Upper lobe of right lung (tissue), 1 donor: ENCODE data around the gene CARD10. TPM values are rescaled to one million over a fixed set of nuclear protein-coding genes. Genes with fewer than 3 reads are reported as not detected.

Experiments used
- ATAC-seq: fragments of 200-7000 bp; cut with Tn5 transposase; one replicate; pipeline ENCODE4 v1.9.1; 2020; ENCODE audit warnings: mild to moderate bottlenecking, moderate library complexity
- DNase-seq: peaks from one replicate; pipeline ENCODE4 v3.0.0-alpha.2; 2020
- H3K27ac ChIP-seq: fragments of 200-600 bp; one replicate; pipeline ENCODE4 v1.8.0; 2022
- H3K27me3 ChIP-seq: fragments of 200-600 bp; one replicate; pipeline ENCODE4 v1.8.0; 2022; ENCODE audit warnings: mild to moderate bottlenecking
- H3K36me3 ChIP-seq: fragments of 200-600 bp; one replicate; pipeline ENCODE4 v1.8.0; 2022
- H3K4me1 ChIP-seq: fragments of 200-600 bp; one replicate; pipeline ENCODE4 v1.8.0; 2022
- H3K4me3 ChIP-seq: fragments of 200-600 bp; one replicate; pipeline ENCODE4 v1.8.0; 2022; ENCODE audit warnings: mild to moderate bottlenecking
- H3K9me3 ChIP-seq: fragments of 200-600 bp; one replicate; pipeline ENCODE4 v1.8.0; 2022
- CTCF ChIP-seq: fragments of 200-600 bp; IDR thresholded peaks from one replicate; pipeline ENCODE4 v1.8.0; 2022; ENCODE audit warnings: antibody characterized with exemption
- intact Hi-C: fragments of 100-400 bp; cut with DNase I; formaldehyde crosslinking; loops from one replicate; pipeline ENCODE4 v1.11.0; 2022
- total RNA-seq: library from RNA; stranded (reverse); fragmentation: NEBNext Ultra II Directional; extraction: Animal tissue kit (Norgen Biotek cat#: 25700); gene quantifications from one replicate; pipeline ENCODE4 v1.2.1, GENCODE V29; 2021
- donor health status: DM: no; HTN: yes; CAD: no; lungs with severe emphysema.

CARD10 gene
- total RNA-seq, 1 donor from 2014 or later, result 17.0 TPM

- no peaks in the 10 kb centered on the region for H3K9me3 ChIP-seq
- no peak overlapping the region for H3K4me3 ChIP-seq
- no peak for TF ChIP-seq CTCF
- no peak overlapping the region for H3K27ac ChIP-seq
- H3K27me3 ChIP-seq, result no peaks in the 10 kb centered on the region
- intact Hi-C loops, result no loop called here
- ATAC-seq, result no peak
- H3K4me1 ChIP-seq, result peaks cover 31% of the 10 kb centered on the region
- DNase-seq, result peak; percentile 61
- no peaks in the 10 kb centered on the region for H3K36me3 ChIP-seq
Measured at GRCh38 chr22:37507731-37508130, 11.5 kb downstream of the CARD10 start.

- intact Hi-C loops, result no loop called here
- Histone ChIP-seq H3K27me3 (no peaks in the 10 kb centered on the region), H3K9me3 (no peaks in the 10 kb centered on the region), H3K27ac (no peak overlapping the region), H3K4me3 (no peak overlapping the region), H3K4me1 (peaks cover 38% of the 10 kb centered on the region), H3K36me3 (no peaks in the 10 kb centered on the region)
- TF ChIP-seq CTCF, result no peak
- DNase-seq, result peak; percentile 57
- no peak for ATAC-seq
Measured at GRCh38 chr22:37505989-37506388, 13.2 kb downstream of the CARD10 start.

- Histone ChIP-seq H3K9me3 (no peaks in the 10 kb centered on the region), H3K27me3 (no peaks in the 10 kb centered on the region), H3K4me3 (no peak overlapping the region), H3K36me3 (no peaks in the 10 kb centered on the region), H3K27ac (no peak overlapping the region), H3K4me1 (peaks cover 42% of the 10 kb centered on the region)
- intact Hi-C loops, result no loop called here
- DNase-seq (no peak), ATAC-seq (no peak)
- no peak for TF ChIP-seq CTCF
Measured at GRCh38 chr22:37505565-37505964, 13.7 kb downstream of the CARD10 start.

GRCh38 chr22:37504964-37505363 lies 14.3 kb downstream of the CARD10 start:
- H3K9me3 ChIP-seq, result no peaks in the 10 kb centered on the region
- no peaks in the 10 kb centered on the region for H3K36me3 ChIP-seq
- ATAC-seq (no peak), DNase-seq (no peak)
- H3K27ac ChIP-seq, result peak overlapping the region; percentile 38
- H3K4me1 ChIP-seq, result peaks cover 48% of the 10 kb centered on the region
- intact Hi-C loops, result no loop called here
- no peak for TF ChIP-seq CTCF
- H3K4me3 ChIP-seq, result no peak overlapping the region
- no peaks in the 10 kb centered on the region for H3K27me3 ChIP-seq

- DNase-seq (peak; percentile 60), ATAC-seq (no peak)
- Histone ChIP-seq H3K9me3 (no peaks in the 10 kb centered on the region), H3K4me1 (peaks cover 45% of the 10 kb centered on the region), H3K36me3 (no peaks in the 10 kb centered on the region), H3K27ac (no peak overlapping the region), H3K4me3 (no peak overlapping the region), H3K27me3 (no peaks in the 10 kb centered on the region)
- TF ChIP-seq CTCF, result no peak
- intact Hi-C loops, result no loop called here
Measured at GRCh38 chr22:37503850-37504249, 15.4 kb downstream of the CARD10 start.

GRCh38 chr22:37503183-37503683 lies 16.0 kb downstream of the CARD10 start:
- intact Hi-C loops, result no loop called here
- ATAC-seq (no peak), DNase-seq (no peak)
- TF ChIP-seq CTCF, result no peak
- no peaks in the 10 kb centered on the region for H3K36me3 ChIP-seq
- peak overlapping the region; percentile 71 for H3K27ac ChIP-seq
- peaks cover 43% of the 10 kb centered on the region for H3K4me1 ChIP-seq
- H3K4me3 ChIP-seq, result no peak overlapping the region
- no peaks in the 10 kb centered on the region for H3K9me3 ChIP-seq
- no peaks in the 10 kb centered on the region for H3K27me3 ChIP-seq
